IPS DF 4.7 (cell line): ENCODE results near the gene IRF2BP2.
"Not testable (repeated sequence)": the region's sequence is repeated elsewhere in the genome, so short reads cannot be mapped to it uniquely, and the experiment has no call there.

Source experiments
- DNase-seq: peaks from one replicate; pipeline ENCODE4 v3.0.0-alpha.2; 2013; ENCODE audit warnings: low spot score; ENCODE audit errors: extremely low read depth

IRF2BP2 gene

GRCh38 chr1:234610061-234610665 is at the start of gene IRF2BP2:
Gene IRF2BP2 (minus strand): TSS chr1:234610178. CDS start chr1:234609494, 684 bp downstream.
- DNase-seq, result no peak

GRCh38 chr1:234659538-234659937 is 49.6 kb upstream of the IRF2BP2 start:
- DNase-seq, result no peak

- no peak for DNase-seq
Measured at GRCh38 chr1:234658138-234658537, 48.2 kb upstream of the IRF2BP2 start.

GRCh38 chr1:234656944-234657654 is 47.1 kb upstream of the IRF2BP2 start:
- DNase-seq, result no peak

GRCh38 chr1:234656070-234656895 is 46.3 kb upstream of the IRF2BP2 start:
- no peak for DNase-seq

GRCh38 chr1:234655328-234656069 is 45.5 kb upstream of the IRF2BP2 start:
- no peak for DNase-seq

GRCh38 chr1:234654002-234654733 is 44.2 kb upstream of the IRF2BP2 start:
- DNase-seq, result no peak

- no peak for DNase-seq
Measured at GRCh38 chr1:234649432-234650081, 39.6 kb upstream of the IRF2BP2 start.

- no peak for DNase-seq
Measured at GRCh38 chr1:234647758-234648157, 37.8 kb upstream of the IRF2BP2 start.

GRCh38 chr1:234647245-234647644 is 37.3 kb upstream of the IRF2BP2 start:
- DNase-seq, result no peak

GRCh38 chr1:234645964-234646363 is 36.0 kb upstream of the IRF2BP2 start:
- DNase-seq, result no peak

- DNase-seq, result no peak
Measured at GRCh38 chr1:234645474-234645953, 35.5 kb upstream of the IRF2BP2 start.

- no peak for DNase-seq
Measured at GRCh38 chr1:234644928-234645327, 35.0 kb upstream of the IRF2BP2 start.

- DNase-seq, result no peak
Measured at GRCh38 chr1:234643850-234644134, 33.8 kb upstream of the IRF2BP2 start.

- DNase-seq, result no peak
Measured at GRCh38 chr1:234643111-234643849, 33.3 kb upstream of the IRF2BP2 start.

GRCh38 chr1:234642428-234642827 is 32.5 kb upstream of the IRF2BP2 start:
- DNase-seq, result no peak

GRCh38 chr1:234639961-234640360 is 30.0 kb upstream of the IRF2BP2 start:
- DNase-seq, result no peak

- DNase-seq, result no peak
Measured at GRCh38 chr1:234638832-234639799, 29.1 kb upstream of the IRF2BP2 start.

- DNase-seq, result not testable (repeated sequence)
Measured at GRCh38 chr1:234634922-234635321, 24.9 kb upstream of the IRF2BP2 start.
